ENCODE measurements around the gene NPC1. TPM values are rescaled to one million over a fixed set of nuclear protein-coding genes. Genes with fewer than 3 reads are reported as not detected.
"Not testable (repeated sequence)": the region's sequence is repeated elsewhere in the genome, so short reads cannot be mapped to it uniquely, and the experiment has no call there.

Gene NPC1
- total and polyA plus RNA-seq, 9 donors = 21.8 to 100 (median 29.8) TPM

DNA sequence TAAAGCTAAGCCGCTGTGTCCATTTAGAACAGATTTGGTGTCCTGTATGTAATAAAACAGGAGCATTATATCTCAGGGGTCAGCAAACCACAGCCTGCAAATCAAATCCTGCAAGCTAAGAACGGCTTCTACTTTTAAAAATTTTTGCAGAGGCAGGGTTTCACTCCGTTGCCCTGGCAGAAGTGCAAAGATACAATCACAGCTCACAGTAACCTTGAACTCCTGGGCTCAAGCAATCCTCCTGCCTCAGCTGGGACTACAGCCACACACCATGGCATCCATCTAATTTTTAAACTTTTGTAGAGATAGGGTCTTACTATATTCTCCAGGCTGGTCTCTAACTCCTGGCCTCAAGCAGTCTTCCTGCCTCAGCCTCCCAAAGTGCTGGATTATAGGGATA, 28.6 kb upstream of the NPC1 start:
- Histone ChIP-seq H3K4me1 (ENCODE audit: insufficient read depth) (peaks cover 11% of the 10 kb centered on the region), H3K27me3 (no peaks in the 10 kb centered on the region), H3K9me3 (no peaks in the 10 kb centered on the region), H3K36me3 (no peaks in the 10 kb centered on the region), H3K27ac (peak overlapping the region in 1 of 2 donors; percentile 42), H3K4me3 (no peak overlapping the region)
- DNase-seq = no peak
- intact Hi-C loops (cut with DNase I) = no loop called here
- WGBS, 3 donors = 12 to 31% (median 20%) methylated on average over 3 of the region's 3 CpGs
- TF ChIP-seq EP300 (IDR thresholded peaks at IDR 0.05) (no peak), POLR2A (IDR thresholded peaks at IDR 0.05) (no peak), CTCF (IDR thresholded peaks at IDR 0.05) (no peak)

DNA sequence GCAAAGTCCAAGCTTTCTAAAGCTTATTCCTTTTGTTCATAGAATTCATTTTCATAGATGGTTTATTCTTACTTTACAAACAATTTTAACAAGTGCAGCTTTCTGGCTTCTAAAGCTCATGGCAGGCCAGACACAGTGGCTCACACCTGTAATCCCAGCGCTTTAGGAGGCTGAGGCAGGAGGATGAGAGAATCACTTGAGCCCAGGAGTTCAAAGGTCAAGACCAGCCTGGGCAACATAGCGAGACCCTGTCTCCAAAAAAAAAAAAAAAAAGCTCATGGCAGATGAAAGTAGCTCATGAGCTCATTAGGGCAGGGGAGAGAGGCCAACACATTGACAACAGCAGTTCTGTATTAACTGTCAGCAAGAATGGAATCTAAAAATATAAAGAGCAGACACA, 28.1 kb upstream of the NPC1 start:
- no peak overlapping the region for H3K4me3 ChIP-seq
- 60 to 70% (median 64%) methylated on average over 2 of the region's 2 CpGs for WGBS, 3 donors
- H3K9me3 ChIP-seq = no peaks in the 10 kb centered on the region
- H3K27me3 ChIP-seq = no peaks in the 10 kb centered on the region
- peak overlapping the region in 1 of 2 donors; percentile 42 for H3K27ac ChIP-seq
- TF ChIP-seq EP300 (IDR thresholded peaks at IDR 0.05) (no peak), POLR2A (IDR thresholded peaks at IDR 0.05) (no peak), CTCF (IDR thresholded peaks at IDR 0.05) (no peak)
- H3K4me1 ChIP-seq (ENCODE audit: insufficient read depth) = peaks cover 11% of the 10 kb centered on the region
- intact Hi-C loops (cut with DNase I) = no loop called here
- no peaks in the 10 kb centered on the region for H3K36me3 ChIP-seq
- no peak for DNase-seq

DNA sequence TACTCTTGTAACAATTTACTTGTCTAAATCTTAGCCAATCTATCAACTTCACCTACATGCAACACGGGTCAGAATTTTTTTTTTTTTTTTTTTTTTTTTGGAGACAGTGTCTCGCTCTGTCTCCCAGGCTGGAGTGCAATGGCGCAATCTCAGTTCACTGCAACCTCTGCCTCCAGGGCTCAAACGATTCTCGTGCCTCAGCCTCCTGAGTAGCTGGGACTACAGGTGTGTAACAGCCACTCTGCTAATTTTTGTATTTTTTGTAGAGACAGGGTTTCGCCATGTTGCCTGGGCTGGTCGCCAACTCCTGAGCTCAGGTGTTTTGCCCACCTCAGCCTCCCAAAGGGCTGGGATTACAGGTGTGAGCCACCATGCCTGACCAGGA, 26.8 kb upstream of the NPC1 start:
- H3K27me3 ChIP-seq; H3K4me3 ChIP-seq; DNase-seq; H3K4me1 ChIP-seq (ENCODE audit: insufficient read depth); H3K36me3 ChIP-seq; intact Hi-C loops (cut with DNase I); H3K27ac ChIP-seq; H3K9me3 ChIP-seq: not testable (repeated sequence)
- WGBS, 3 donors = 87 to 92% (median 91%) methylated on average over 7 of the region's 7 CpGs

- peaks cover 8% of the 10 kb centered on the region for H3K4me1 ChIP-seq (ENCODE audit: insufficient read depth)
- intact Hi-C loops (cut with DNase I) = no loop called here
- no peak for TF ChIP-seq EP300 (IDR thresholded peaks at IDR 0.05)
- no peak for TF ChIP-seq CTCF (IDR thresholded peaks at IDR 0.05)
- no peak for TF ChIP-seq POLR2A (IDR thresholded peaks at IDR 0.05)
These were observed 26.3 kb upstream of the NPC1 start for GRCh38 chr18:23612434-23613090.

DNA sequence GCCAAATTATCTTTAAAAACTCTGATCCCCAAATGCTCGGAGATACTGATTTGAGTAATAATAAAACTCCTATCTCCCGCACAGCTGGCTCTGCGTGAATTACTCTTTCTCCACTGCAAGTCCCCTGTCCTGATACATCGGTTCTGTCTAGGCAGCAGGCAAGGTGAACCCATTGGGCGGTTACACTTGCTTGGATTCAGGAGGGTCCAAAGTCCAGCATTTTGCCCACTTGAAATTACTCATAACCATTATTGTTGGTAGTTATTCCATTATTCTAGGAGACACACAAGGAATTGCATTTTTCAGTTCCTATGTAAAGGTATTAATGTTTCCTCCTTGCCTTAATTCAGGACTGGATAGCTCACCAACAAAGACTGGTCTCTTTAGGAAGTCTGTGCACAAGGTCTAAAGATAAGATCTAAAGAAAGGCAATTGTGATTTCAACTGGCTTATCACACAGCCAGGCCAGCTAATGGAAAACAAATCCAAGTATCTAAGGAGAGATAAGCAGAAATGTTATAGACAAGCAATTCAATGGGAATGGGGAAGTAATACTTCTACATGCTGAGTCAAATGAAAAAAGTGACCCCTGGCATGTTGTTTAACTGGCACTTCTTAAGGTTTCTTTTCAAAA, 23.2 kb upstream of the NPC1 start:
- no peak for DNase-seq
- H3K4me3 ChIP-seq = no peak overlapping the region
- no peak for TF ChIP-seq EP300 (IDR thresholded peaks at IDR 0.05)
- TF ChIP-seq POLR2A (IDR thresholded peaks at IDR 0.05) = no peak
- TF ChIP-seq CTCF (IDR thresholded peaks at IDR 0.05) = no peak
- H3K36me3 ChIP-seq = no peaks in the 10 kb centered on the region
- no peaks in the 10 kb centered on the region for H3K9me3 ChIP-seq
- 96 to 100% (median 98%) methylated on average over 5 of the region's 5 CpGs for WGBS, 3 donors
- intact Hi-C loops (cut with DNase I) = no loop called here
- peaks cover 4% of the 10 kb centered on the region for H3K4me1 ChIP-seq (ENCODE audit: insufficient read depth)
- H3K27ac ChIP-seq = no peak overlapping the region
- no peaks in the 10 kb centered on the region for H3K27me3 ChIP-seq

More at GRCh38 chr18:23612434-23613090, 26.3 kb upstream of the NPC1 start:
- H3K9me3 ChIP-seq = no peaks in the 10 kb centered on the region
- WGBS, 3 donors = 11 to 44% (median 19%) methylated on average over 8 of the region's 8 CpGs
- no peak for DNase-seq
- no peak overlapping the region for H3K4me3 ChIP-seq
- H3K36me3 ChIP-seq = no peaks in the 10 kb centered on the region
- H3K27ac ChIP-seq = peak overlapping the region in 1 of 2 donors; percentile 26
- H3K27me3 ChIP-seq = no peaks in the 10 kb centered on the region

Measured in ovary (tissue), 9 donors.